Measurements from ENCODE around the gene THSD7B. TPM values are rescaled to one million over a fixed set of nuclear protein-coding genes. Genes with fewer than 3 reads are reported as not detected.

THSD7B gene
- total and polyA plus RNA-seq, 9 of the 15 experiments (the other 6 are each of a cell fraction or from before 2014, with no cell fraction given): not detected

DNA sequence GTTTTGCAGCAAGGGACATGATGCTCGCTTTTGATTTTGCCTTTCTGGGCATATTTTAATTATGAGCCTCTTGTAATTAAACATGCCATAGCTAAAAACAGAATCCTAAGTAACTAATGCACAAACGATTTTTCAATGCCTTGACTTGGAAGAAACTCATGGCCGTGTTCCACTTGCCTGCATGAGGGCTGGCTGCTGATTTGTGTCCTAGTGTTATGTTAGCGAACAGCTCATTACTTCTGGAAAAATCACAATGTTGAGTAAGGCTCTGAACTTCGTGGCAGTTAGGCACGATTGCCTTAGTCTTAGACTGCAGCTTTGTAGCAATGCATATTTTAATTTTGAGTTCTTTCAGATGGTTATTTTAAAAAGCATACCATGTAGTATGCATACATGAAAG lies 4.5 kb downstream of the THSD7B start:
- TF ChIP-seq RUNX1 (IDR thresholded peaks at IDR 0.05; ENCODE audit: low read depth): no peak
- no peak for TF ChIP-seq TBP (optimal IDR thresholded peaks at IDR 0.05; ENCODE audit: low read depth, low read length)
- no peak for TF ChIP-seq TSC22D4 (tag; IDR thresholded peaks at IDR 0.05)
- TF ChIP-seq KAT2B (IDR thresholded peaks at IDR 0.05; ENCODE audit: low read depth, low read length): no peak
- TF ChIP-seq, protein P1, sequence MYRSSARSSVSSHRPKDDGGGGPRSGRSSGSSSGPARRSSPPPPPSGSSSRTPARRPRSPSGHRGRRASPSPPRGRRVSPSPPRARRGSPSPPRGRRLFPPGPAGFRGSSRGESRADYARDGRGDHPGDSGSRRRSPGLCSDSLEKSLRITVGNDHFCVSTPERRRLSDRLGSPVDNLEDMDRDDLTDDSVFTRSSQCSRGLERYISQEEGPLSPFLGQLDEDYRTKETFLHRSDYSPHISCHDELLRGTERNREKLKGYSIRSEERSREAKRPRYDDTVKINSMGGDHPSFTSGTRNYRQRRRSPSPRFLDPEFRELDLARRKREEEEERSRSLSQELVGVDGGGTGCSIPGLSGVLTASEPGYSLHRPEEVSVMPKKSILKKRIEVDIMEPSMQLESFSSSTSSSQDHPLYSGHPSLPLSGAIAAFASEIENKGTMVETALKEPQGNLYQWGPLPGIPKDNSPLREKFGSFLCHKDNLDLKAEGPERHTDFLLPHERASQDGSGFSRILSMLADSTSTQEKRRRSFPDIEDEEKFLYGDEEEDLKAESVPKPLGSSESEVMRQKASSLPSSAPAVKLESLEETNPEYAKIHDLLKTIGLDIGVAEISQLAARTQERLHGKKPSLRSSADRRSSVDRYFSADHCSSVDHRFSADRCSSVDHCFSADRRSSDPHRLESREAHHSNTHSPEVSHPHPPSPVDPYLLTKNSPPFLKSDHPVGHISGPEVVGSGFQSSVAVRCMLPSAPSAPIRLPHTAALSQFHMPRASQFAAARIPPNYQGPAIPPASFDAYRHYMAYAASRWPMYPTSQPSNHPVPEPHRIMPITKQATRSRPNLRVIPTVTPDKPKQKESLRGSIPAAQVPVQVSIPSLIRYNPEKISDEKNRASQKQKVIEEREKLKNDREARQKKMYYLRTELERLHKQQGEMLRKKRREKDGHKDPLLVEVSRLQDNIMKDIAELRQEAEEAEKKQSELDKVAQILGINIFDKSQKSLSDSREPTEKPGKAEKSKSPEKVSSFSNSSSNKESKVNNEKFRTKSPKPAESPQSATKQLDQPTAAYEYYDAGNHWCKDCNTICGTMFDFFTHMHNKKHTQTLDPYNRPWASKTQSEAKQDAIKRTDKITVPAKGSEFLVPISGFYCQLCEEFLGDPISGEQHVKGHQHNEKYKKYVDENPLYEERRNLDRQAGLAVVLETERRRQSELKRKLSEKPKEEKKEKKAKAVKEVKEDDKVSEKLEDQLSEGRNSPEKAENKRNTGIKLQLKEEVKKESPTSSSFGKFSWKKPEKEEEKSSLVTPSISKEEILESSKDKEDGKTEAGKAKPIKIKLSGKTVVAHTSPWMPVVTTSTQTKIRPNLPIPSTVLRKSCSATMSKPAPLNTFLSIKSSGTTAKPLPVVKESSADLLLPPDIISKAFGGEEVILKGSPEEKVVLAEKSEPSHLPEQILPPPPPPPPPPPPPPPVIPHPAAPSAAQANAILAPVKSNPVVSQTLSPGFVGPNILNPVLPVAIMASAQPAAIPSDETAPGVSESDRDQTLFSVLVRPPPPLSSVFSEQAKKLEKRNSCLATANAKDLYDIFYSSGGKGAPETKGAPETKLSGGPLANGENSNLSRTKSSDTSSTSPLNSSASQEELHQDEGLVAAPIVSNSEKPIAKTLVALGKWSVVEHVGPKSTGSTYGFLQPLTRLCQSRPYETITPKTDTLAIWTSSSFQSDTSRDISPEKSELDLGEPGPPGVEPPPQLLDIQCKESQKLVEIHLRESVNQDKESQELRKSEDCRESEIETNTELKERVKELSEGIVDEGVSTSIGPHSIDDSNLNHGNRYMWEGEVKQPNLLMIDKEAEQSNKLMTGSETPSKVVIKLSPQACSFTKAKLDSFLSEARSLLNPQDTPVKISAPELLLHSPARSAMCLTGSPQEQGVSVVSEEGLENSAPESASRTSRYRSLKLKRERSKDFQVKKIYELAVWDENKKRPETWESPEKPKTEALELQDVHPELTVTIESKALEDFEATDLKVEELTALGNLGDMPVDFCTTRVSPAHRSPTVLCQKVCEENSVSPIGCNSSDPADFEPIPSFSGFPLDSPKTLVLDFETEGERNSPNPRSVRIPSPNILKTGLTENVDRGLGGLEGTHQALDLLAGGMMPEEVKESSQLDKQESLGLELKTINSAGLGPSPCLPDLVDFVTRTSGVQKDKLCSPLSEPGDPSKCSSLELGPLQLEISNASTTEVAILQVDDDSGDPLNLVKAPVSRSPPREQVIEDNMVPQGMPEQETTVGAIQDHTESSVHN (IDR thresholded peaks at IDR 0.05; ENCODE audit: borderline replicate concordance in 1 of 2, low read depth in 1 of 2): no peak
- TF ChIP-seq, protein P2, sequence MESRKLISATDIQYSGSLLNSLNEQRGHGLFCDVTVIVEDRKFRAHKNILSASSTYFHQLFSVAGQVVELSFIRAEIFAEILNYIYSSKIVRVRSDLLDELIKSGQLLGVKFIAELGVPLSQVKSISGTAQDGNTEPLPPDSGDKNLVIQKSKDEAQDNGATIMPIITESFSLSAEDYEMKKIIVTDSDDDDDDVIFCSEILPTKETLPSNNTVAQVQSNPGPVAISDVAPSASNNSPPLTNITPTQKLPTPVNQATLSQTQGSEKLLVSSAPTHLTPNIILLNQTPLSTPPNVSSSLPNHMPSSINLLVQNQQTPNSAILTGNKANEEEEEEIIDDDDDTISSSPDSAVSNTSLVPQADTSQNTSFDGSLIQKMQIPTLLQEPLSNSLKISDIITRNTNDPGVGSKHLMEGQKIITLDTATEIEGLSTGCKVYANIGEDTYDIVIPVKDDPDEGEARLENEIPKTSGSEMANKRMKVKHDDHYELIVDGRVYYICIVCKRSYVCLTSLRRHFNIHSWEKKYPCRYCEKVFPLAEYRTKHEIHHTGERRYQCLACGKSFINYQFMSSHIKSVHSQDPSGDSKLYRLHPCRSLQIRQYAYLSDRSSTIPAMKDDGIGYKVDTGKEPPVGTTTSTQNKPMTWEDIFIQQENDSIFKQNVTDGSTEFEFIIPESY (CRISPR knock-in tag; IDR thresholded peaks at IDR 0.05): no peak
- Histone ChIP-seq H3K9ac (ENCODE audit: insufficient read depth in 1 of 2, low read depth in 2 of 2, low read length in 2 of 2) (no peak overlapping the region), H3K4me2 (ENCODE audit: insufficient read depth, low read length) (no peak overlapping the region), H3K79me2 (ENCODE audit: control insufficient read depth, insufficient read depth, low read length) (no peaks in the 10 kb centered on the region), H4K20me1 (replicated peaks; ENCODE audit: control insufficient read depth, insufficient read depth, low read length) (no peaks in the 10 kb centered on the region), H3K4me1 (replicated peaks in 1 of 2; ENCODE audit: control insufficient read depth in 2 of 2, insufficient read depth in 2 of 2, low read length in 2 of 2) (no peaks in the 10 kb centered on the region), H2AFZ (ENCODE audit: low read depth, low read length) (no peak overlapping the region), H3K9me1 (ENCODE audit: control insufficient read depth, insufficient read depth, low read length) (no peaks in the 10 kb centered on the region), H3K9me3 (replicated peaks; ENCODE audit: control insufficient read depth, insufficient read depth, low read depth, low read length) (no peaks in the 10 kb centered on the region), H3K27me3 (ENCODE audit: control insufficient read depth in 2 of 2, insufficient read depth in 2 of 2, low read length in 2 of 2) (peaks cover 0 to 4% of the 10 kb centered on the region in 2 experiments; a peak in 1 of 5 replicates), H3K27ac (ENCODE audit: extremely low read depth, low read depth, low read length) (no peak overlapping the region), H3K36me3 (ENCODE audit: control insufficient read depth, insufficient read depth, low read length) (no peaks in the 10 kb centered on the region), H3K4me3 (no peak overlapping the region)
- ChIA-PET POLR2A (no interaction called here), CTCF (ENCODE audit: low intra/inter-chr PET ratio) (no interaction called here)
- no peak for FAIRE-seq
- BruUV-seq (replicated peaks): no TSS peak
- 0% methylated on average over 6 of the region's 6 CpGs for WGBS (ENCODE audit: insufficient coverage, low coverage, missing lambda C conversion rate)
- intact Hi-C loops (cut with micrococcal nuclease) (no loop called here), in situ Hi-C loops (cut with MboI) (no loop called here)
- ATAC-seq: no peak
- no peak for DNase-seq (ENCODE audit: extremely low read depth in 1 of 4, low spot score in 3 of 4)

Data from K562 (cell line).